Fibroblast of pulmonary artery (primary cell): ENCODE results near the gene CREM.
"Not testable (repeated sequence)": the region's sequence is repeated elsewhere in the genome, so short reads cannot be mapped to it uniquely, and the experiment has no call there.

Source experiments
- DNase-seq: peaks from one replicate; pipeline ENCODE4 v3.0.0-alpha.2; 2010; ENCODE audit warnings: low read depth
- H3K4me3 ChIP-seq: replicated peaks from 2 replicates; pipeline ENCODE4 v1.5.1; 2011; ENCODE audit warnings: low read depth, mild to moderate bottlenecking, control low read depth, low read length, moderate library complexity
- CTCF ChIP-seq: IDR thresholded peaks from 2 replicates; pipeline ENCODE4 v1.5.1; 2011; ENCODE audit warnings: mild to moderate bottlenecking, control low read depth, low read length, inconsistent platforms; ENCODE audit errors: missing control alignments

The CREM gene

GRCh38 chr10:35126530-35127288 lies at the start of gene CREM:
CREM (plus strand) TSS chr10:35126846; CDS start chr10:35137836, 10,990 bp downstream.
- TF ChIP-seq CTCF: peak; percentile 53

GRCh38 chr10:35079265-35079664 lies 47.4 kb upstream of the CREM start:
- H3K4me3 ChIP-seq: no peak overlapping the region
- no peak for DNase-seq
- no peak for TF ChIP-seq CTCF

More at GRCh38 chr10:35126530-35127288, at the start of gene CREM:
- peak within 1 kb of the TSS; percentile 92 for H3K4me3 ChIP-seq
- peak; percentile 97 for DNase-seq

GRCh38 chr10:35079763-35080162 lies 46.9 kb upstream of the CREM start:
- TF ChIP-seq CTCF: no peak
- no peak overlapping the region for H3K4me3 ChIP-seq
- DNase-seq: peak; percentile 77

- H3K4me3 ChIP-seq, DNase-seq: not testable (repeated sequence)
Observed at GRCh38 chr10:35080261-35080660, 46.4 kb upstream of the CREM start.

GRCh38 chr10:35083242-35083641 lies 43.4 kb upstream of the CREM start:
- H3K4me3 ChIP-seq: no peak overlapping the region
- no peak for TF ChIP-seq CTCF
- DNase-seq: no peak

GRCh38 chr10:35089611-35090161 lies 37.0 kb upstream of the CREM start:
- no peak for TF ChIP-seq CTCF
- DNase-seq: peak; percentile 29
- peak overlapping the region; percentile 66 for H3K4me3 ChIP-seq

- TF ChIP-seq CTCF: no peak
- peak; percentile 98 for DNase-seq
- peak within 1 kb of the TSS; percentile 66 for H3K4me3 ChIP-seq
Observed at GRCh38 chr10:35090162-35090954, 36.3 kb upstream of the CREM start, which contains the start of gene CUL2. CUL2 (minus strand) TSS chr10:35090341; CDS start chr10:35071317, 19,024 bp downstream.
